HFFc6 (cell line): ENCODE measurements around the gene MEF2B. TPM values are rescaled to one million over a fixed set of nuclear protein-coding genes. Genes with fewer than 3 reads are reported as not detected.

Experiments
- DNase-seq: peaks from one replicate; pipeline ENCODE4 v3.0.0-alpha.2; 2018
- H3K27ac Mint-ChIP-seq: 2 replicates; pipeline ENCODE4 v1.8.0; 2020; ENCODE audit warnings: mild to moderate bottlenecking, mixed read lengths
- H3K27me3 Mint-ChIP-seq: 2 replicates; pipeline ENCODE4 v1.8.0; 2021; ENCODE audit warnings: mild to moderate bottlenecking, moderate library complexity, mixed read lengths; ENCODE audit not compliant: insufficient read depth
- H3K36me3 Mint-ChIP-seq: 2 replicates; pipeline ENCODE4 v1.8.0; 2021; ENCODE audit warnings: low read depth, mixed read lengths
- H3K4me1 Mint-ChIP-seq: 2 replicates; pipeline ENCODE4 v1.8.0; 2020; ENCODE audit warnings: low read depth, mixed read lengths
- H3K4me3 Mint-ChIP-seq: 2 replicates; pipeline ENCODE4 v1.8.0; 2020; ENCODE audit warnings: mild to moderate bottlenecking, moderate library complexity, mixed read lengths
- H3K9me3 Mint-ChIP-seq: 2 replicates; pipeline ENCODE4 v1.8.0; 2020; ENCODE audit warnings: mild to moderate bottlenecking, mixed read lengths
- total RNA-seq, 6 experiments: library from RNA; stranded (reverse); fragmentation: NEBNext Ultra II Directional; extraction: Animal tissue kit (Norgen Biotek cat#: 25700); gene quantifications; 2 replicates in 1 of 6; 3 replicates in 5 of 6; pipeline ENCODE4 v1.2.3, GENCODE V29; 2021
- TF ChIP-seq, protein P1 (sequence below): fragments of 200-600 bp; sonication (generic); IDR thresholded peaks from 2 replicates; pipeline ENCODE4 v1.5.0; 2021; ENCODE audit warnings: antibody characterized with exemption, mild to moderate bottlenecking

Gene MEF2B
- total RNA-seq, 6 experiments from 2014 or later = 0.20 to 1.9 (median 0.82) TPM

- Mint-ChIP-seq H3K27me3 (no peaks in the 10 kb centered on the region; the same call in 1 of the 2 replicates), H3K4me1 (no peaks in the 10 kb centered on the region), H3K27ac (no peak overlapping the region), H3K9me3 (no peaks in the 10 kb centered on the region), H3K36me3 (no peaks in the 10 kb centered on the region), H3K4me3 (no peak overlapping the region)
- no peak for DNase-seq
- TF ChIP-seq, protein P1, sequence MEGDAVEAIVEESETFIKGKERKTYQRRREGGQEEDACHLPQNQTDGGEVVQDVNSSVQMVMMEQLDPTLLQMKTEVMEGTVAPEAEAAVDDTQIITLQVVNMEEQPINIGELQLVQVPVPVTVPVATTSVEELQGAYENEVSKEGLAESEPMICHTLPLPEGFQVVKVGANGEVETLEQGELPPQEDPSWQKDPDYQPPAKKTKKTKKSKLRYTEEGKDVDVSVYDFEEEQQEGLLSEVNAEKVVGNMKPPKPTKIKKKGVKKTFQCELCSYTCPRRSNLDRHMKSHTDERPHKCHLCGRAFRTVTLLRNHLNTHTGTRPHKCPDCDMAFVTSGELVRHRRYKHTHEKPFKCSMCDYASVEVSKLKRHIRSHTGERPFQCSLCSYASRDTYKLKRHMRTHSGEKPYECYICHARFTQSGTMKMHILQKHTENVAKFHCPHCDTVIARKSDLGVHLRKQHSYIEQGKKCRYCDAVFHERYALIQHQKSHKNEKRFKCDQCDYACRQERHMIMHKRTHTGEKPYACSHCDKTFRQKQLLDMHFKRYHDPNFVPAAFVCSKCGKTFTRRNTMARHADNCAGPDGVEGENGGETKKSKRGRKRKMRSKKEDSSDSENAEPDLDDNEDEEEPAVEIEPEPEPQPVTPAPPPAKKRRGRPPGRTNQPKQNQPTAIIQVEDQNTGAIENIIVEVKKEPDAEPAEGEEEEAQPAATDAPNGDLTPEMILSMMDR = no peak
Measured at GRCh38 chr19:19096641-19097627, 73.1 kb downstream of the MEF2B start.

DNA sequence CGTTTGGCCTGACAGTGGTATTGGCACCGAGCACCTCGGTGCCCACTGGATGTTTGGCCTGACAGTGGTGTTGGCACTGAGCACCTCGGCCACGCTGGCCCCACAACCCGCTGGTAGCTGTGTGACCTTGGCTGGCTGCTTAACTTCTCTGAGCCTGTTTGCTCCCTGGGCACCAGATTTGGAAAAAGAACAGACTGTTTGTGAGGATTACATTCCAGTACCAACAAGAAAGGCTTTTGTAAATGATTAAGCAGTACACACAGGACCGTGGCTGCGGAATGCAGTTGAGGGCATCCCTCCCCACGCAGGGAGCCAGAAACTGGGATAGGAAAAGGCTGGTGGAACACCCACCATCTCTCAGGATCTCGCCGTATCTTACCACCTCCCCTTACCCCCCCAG is 74.4 kb downstream of the MEF2B start:
- TF ChIP-seq, protein P1 = no peak
- no peak for DNase-seq
- H3K4me3 Mint-ChIP-seq = no peak overlapping the region
- H3K4me1 Mint-ChIP-seq = no peaks in the 10 kb centered on the region
- H3K36me3 Mint-ChIP-seq = no peaks in the 10 kb centered on the region
- no peak overlapping the region for H3K27ac Mint-ChIP-seq
- H3K27me3 Mint-ChIP-seq = no peaks in the 10 kb centered on the region; the same call in 1 of the 2 replicates
- no peaks in the 10 kb centered on the region for H3K9me3 Mint-ChIP-seq

Other genes starting within 250 kb of the MEF2B start
- gene HOMER3, start 229.0 kb downstream of the MEF2B start, total RNA-seq = 10 to 100 TPM; 68.1 to 89.1 (median 77.9) TPM
- gene SUGP2, start 136.7 kb downstream of the MEF2B start, total RNA-seq = 10 to 100 TPM; 57.6 to 71.5 (median 61.8) TPM
- 10 to 100 TPM; 30.2 to 41.7 (median 32.5) TPM for gene ARMC6, start 136.7 kb downstream of the MEF2B start, total RNA-seq
- 10 to 100 TPM in 3 of 6 experiments, 1 to 10 TPM in 3; 8.7 to 11.7 (median 9.9) TPM for gene SLC25A42, start 106.3 kb downstream of the MEF2B start, total RNA-seq
- gene TMEM161A, start 31.8 kb downstream of the MEF2B start, total RNA-seq = 10 to 100 TPM; 20.5 to 27.9 (median 25.4) TPM
- 10 to 100 TPM; 33.9 to 43.2 (median 38.6) TPM for gene BORCS8, start 21.9 kb upstream of the MEF2B start, total RNA-seq
- 10 to 100 TPM; 63.7 to 84.6 (median 75.7) TPM for gene RFXANK, start 22.0 kb upstream of the MEF2B start, total RNA-seq
- gene NR2C2AP, start 33.2 kb upstream of the MEF2B start, total RNA-seq = 10 to 100 TPM in 1 of 6 experiments, 1 to 10 TPM in 5; 6.5 to 12.8 (median 9.3) TPM
- gene NCAN, start 41.7 kb upstream of the MEF2B start, total RNA-seq = not detected
- under 1 TPM in 3 of 6 experiments, not detected in 3; 0.23 to 0.45 (median 0.28) TPM for gene TM6SF2, start 103.0 kb upstream of the MEF2B start, total RNA-seq
- 10 to 100 TPM; 37.7 to 47.0 (median 44.4) TPM for gene SUGP1, start 150.2 kb upstream of the MEF2B start, total RNA-seq
- 10 to 100 TPM; 24.8 to 33.0 (median 29.4) TPM for gene MAU2, start 150.6 kb upstream of the MEF2B start, total RNA-seq
- gene GATAD2A, start 235.4 kb upstream of the MEF2B start, total RNA-seq = 100 to 1,000 TPM; 107 to 123 (median 112) TPM